ENCODE results near the gene FOXL2. TPM values are rescaled to one million over a fixed set of nuclear protein-coding genes. Genes with fewer than 3 reads are reported as not detected.

Gene FOXL2
- total and polyA plus RNA-seq, 9 of the 15 experiments (the other 6 are each of a cell fraction or from before 2014, with no cell fraction given) = 0.27 to 22.1 (median 3.2) TPM

GRCh38 chr3:138913766-138914165 lies 33.2 kb downstream of the FOXL2 start:
- no peaks in the 10 kb centered on the region for H3K36me3 ChIP-seq (ENCODE audit: control insufficient read depth, insufficient read depth, low read length)
- H3K4me1 ChIP-seq (replicated peaks in 1 of 2; ENCODE audit: control insufficient read depth in 2 of 2, insufficient read depth in 2 of 2, low read length in 2 of 2) = peaks cover 32 to 38% of the 10 kb centered on the region in 2 experiments
- ChIA-PET POLR2A (interaction anchor here (1.7 kb wide), 1 partner anchor 50 kb away, joined by 6 read pairs; no protein-coding TSS in a partner anchor), CTCF (ENCODE audit: low intra/inter-chr PET ratio) (interaction anchor here (1.0 kb wide), 1 partner anchor 212 kb away, joined by 3 read pairs; no protein-coding TSS in a partner anchor)
- no TSS peak for BruUV-seq (replicated peaks)
- H3K9ac ChIP-seq (ENCODE audit: insufficient read depth in 1 of 2, low read depth in 2 of 2, low read length in 2 of 2) = peak overlapping the region; percentile 15 to 31; a peak in 2 of 4 replicates
- no peaks in the 10 kb centered on the region for H3K9me1 ChIP-seq (ENCODE audit: control insufficient read depth, insufficient read depth, low read length)
- H3K4me2 ChIP-seq (ENCODE audit: insufficient read depth, low read length) = no peak overlapping the region; the same call in 1 of the 2 replicates
- no peak for ATAC-seq
- DNase-seq (ENCODE audit: extremely low read depth in 1 of 4, low spot score in 3 of 4) = peak in 1 of 4 experiments; percentile 41
- H2AFZ ChIP-seq (ENCODE audit: low read depth, low read length) = peak overlapping the region; percentile 83
- intact Hi-C loops (cut with micrococcal nuclease) (loop anchor here (10.0 kb wide), 1 partner anchor 729 kb away; the partner anchor contains the start of gene ARMC8), in situ Hi-C loops (cut with MboI) (no loop called here)
- H3K79me2 ChIP-seq (ENCODE audit: control insufficient read depth, insufficient read depth, low read length) = peaks cover 7% of the 10 kb centered on the region; the same call in 2 of the 3 replicates
- H3K27ac ChIP-seq (ENCODE audit: extremely low read depth, low read depth, low read length) = peak overlapping the region; percentile 56; the same call in 2 of the 3 replicates
- WGBS (ENCODE audit: insufficient coverage, low coverage, missing lambda C conversion rate) = 4% methylated on average over 3 of the region's 3 CpGs
- H4K20me1 ChIP-seq (replicated peaks; ENCODE audit: control insufficient read depth, insufficient read depth, low read length) = no peaks in the 10 kb centered on the region
- H3K4me3 ChIP-seq = no peak overlapping the region
- no peaks in the 10 kb centered on the region for H3K27me3 ChIP-seq (ENCODE audit: control insufficient read depth in 2 of 2, insufficient read depth in 2 of 2, low read length in 2 of 2)
- no peak for FAIRE-seq
- H3K9me3 ChIP-seq (replicated peaks; ENCODE audit: control insufficient read depth, insufficient read depth, low read depth, low read length) = no peaks in the 10 kb centered on the region
- TF ChIP-seq STAT5B (CRISPR knock-in tag; IDR thresholded peaks at IDR 0.05) (no peak), ELK3 (CRISPR knock-in tag; IDR thresholded peaks at IDR 0.05) (no peak), CTCF (IDR thresholded peaks at IDR 0.05 in 2 of 3, conservative IDR thresholded peaks at IDR 0.05 in 1 of 3; ENCODE audit: insufficient read depth in 2 of 3, low read depth in 1 of 3, low read length in 3 of 3) (no peak), DNMT1 (IDR thresholded peaks at IDR 0.05) (no peak), ZNF699 (CRISPR knock-in tag; IDR thresholded peaks at IDR 0.05; ENCODE audit: insufficient replicate concordance) (no peak), NR2F6 (CRISPR knock-in tag; IDR thresholded peaks at IDR 0.05) (no peak), ARID1B (IDR thresholded peaks at IDR 0.05) (peak; percentile 43; the same call in 1 of the 2 replicates), YY1 (IDR thresholded peaks at IDR 0.05; ENCODE audit: borderline replicate concordance in 1 of 3, control insufficient read depth in 1 of 3, extremely low read depth in 1 of 3, insufficient read depth in 3 of 3, insufficient read length in 1 of 3, insufficient replicate concordance in 2 of 3, low read depth in 1 of 3, low read length in 2 of 3) (peak in 1 of 3 experiments; percentile 46), TOE1 (IDR thresholded peaks at IDR 0.05; ENCODE audit: borderline replicate concordance) (no peak), TOE1 (CRISPR knock-in tag; IDR thresholded peaks at IDR 0.05; ENCODE audit: borderline replicate concordance, low read depth) (no peak), ELF2 (CRISPR knock-in tag; IDR thresholded peaks at IDR 0.05) (no peak), MCM5 (IDR thresholded peaks at IDR 0.05; ENCODE audit: low read depth) (no peak), NEUROD1 (IDR thresholded peaks at IDR 0.05; ENCODE audit: borderline replicate concordance, low read depth, low read length, partially characterized antibody) (no peak), CBFA2T3 (IDR thresholded peaks at IDR 0.05) (peak; percentile 32; the same call in 1 of the 2 replicates), ZNF232 (CRISPR knock-in tag; IDR thresholded peaks at IDR 0.05) (no peak), IRF2 (CRISPR knock-in tag; IDR thresholded peaks at IDR 0.05) (no peak), ATF1 (CRISPR knock-in tag; IDR thresholded peaks at IDR 0.05) (no peak), ATF1 (tag; IDR thresholded peaks at IDR 0.05) (no peak), PRPF4 (IDR thresholded peaks at IDR 0.05; ENCODE audit: insufficient read depth, low read depth, low read length, poor library complexity, severe bottlenecking) (no peak), OTX1 (CRISPR knock-in tag; IDR thresholded peaks at IDR 0.05) (no peak), MEF2A (IDR thresholded peaks at IDR 0.05; ENCODE audit: control insufficient read depth, low read depth, low read length) (no peak)
